Right lobe of liver (tissue), 6 donors: ENCODE results near the gene KATNBL1. TPM values are rescaled to one million over a fixed set of nuclear protein-coding genes. Genes with fewer than 3 reads are reported as not detected.
"Not testable (repeated sequence)": the region's sequence is repeated elsewhere in the genome, so short reads cannot be mapped to it uniquely, and the experiment has no call there.

Source experiments
- ATAC-seq, 4 donors: fragments of 200-7000 bp; cut with Tn5 transposase; one replicate each; pipeline ENCODE4 v1.9.1; 2020; ENCODE audit warnings: mild to moderate bottlenecking in 4 of 4, moderate library complexity in 4 of 4
- DNase-seq, 3 donors: peaks; one replicate each; pipeline ENCODE4 v3.0.0-alpha.2; 2020
- H3K27ac ChIP-seq, 3 donors: fragments of 200-600 bp; one replicate each; pipeline ENCODE4 v1.8.0; 2022
- H3K27me3 ChIP-seq, 2 donors: fragments of 200-600 bp; one replicate each; pipeline ENCODE4 v1.8.0; 2022
- H3K36me3 ChIP-seq, 4 donors: fragments of 200-600 bp; sonication (generic) in 1 of 4; one replicate each; pipeline versions ENCODE4 v1.5.1 to v1.8.0; 2017 to 2022; ENCODE audit warnings: control low read depth in 1 of 4
- H3K4me1 ChIP-seq, 4 donors: fragments of 200-600 bp; sonication (generic) in 1 of 4; one replicate each; pipeline versions ENCODE4 v1.5.1 to v1.8.0; 2017 to 2022; ENCODE audit warnings: control low read depth in 1 of 4
- H3K4me3 ChIP-seq, 3 donors: fragments of 200-600 bp; one replicate each; pipeline ENCODE4 v1.8.0; 2022
- H3K9me3 ChIP-seq, 4 donors: fragments of 200-600 bp; sonication (generic) in 1 of 4; one replicate each; pipeline versions ENCODE4 v1.5.1 to v1.8.0; 2017 to 2022; ENCODE audit warnings: control low read depth in 1 of 4
- CTCF ChIP-seq, 4 donors: fragments of 200-600 bp in 3 of 4; fragments of 450-650 bp in 1 of 4; IDR thresholded peaks; one replicate each; pipeline versions ENCODE4 v1.5.1 to v1.8.0; 2016 to 2022; ENCODE audit warnings: antibody characterized with exemption in 4 of 4, mild to moderate bottlenecking in 2 of 4
- POLR2A ChIP-seq: fragments of 450-650 bp; IDR thresholded peaks from one replicate; pipeline ENCODE4 v1.6.1; 2017; ENCODE audit warnings: antibody characterized with exemption, mild to moderate bottlenecking
- whole genome bisulfite sequencing: methylation state at CpG from one replicate; pipeline ENCODE4 v1.1.6; 2018; ENCODE audit warnings: low coverage, low lambda C conversion rate; ENCODE audit not compliant: insufficient coverage; ENCODE audit errors: missing lambda C conversion rate; 5-methylcytosine and 5-hydroxymethylcytosine counted together
- intact Hi-C, 2 donors: fragments of 100-400 bp; cut with DNase I; formaldehyde crosslinking; loops; one replicate each; pipeline versions ENCODE4 v1.11.2 to v1.14.1; 2022
- total RNA-seq, 6 experiments: library from RNA; depleted of rRNA in 2 of 6; stranded (reverse); fragments of >200 nt in 2 of 6; fragmentation: NEBNext Ultra II Directional in 3 of 6; extraction: Animal tissue kit (Norgen Biotek cat#: 25700) in 3 of 6; gene quantifications; one replicate each; pipeline versions ENCODE4 v1.1.0 to v1.2.4, GENCODE V29; 2016 to 2023
- donor health status: DM: no; HTN: yes; CAD: no.
- donor health status: DM: no; HTN: no; CAD: no.
- donor health status: DM: no; HTN: no; CAD: no.
- donor health status: DM: no; HTN: yes; CAD: no.
- donor health status: DM: no; HTN: yes; CAD: no.

The KATNBL1 gene
- total RNA-seq, 6 experiments from 2014 or later, result 12.4 to 22.4 (median 17.6) TPM

- H3K4me3 ChIP-seq, result no peak overlapping the region
- ATAC-seq, result no peak
- 63% methylated on average over 2 of the region's 5 CpGs for WGBS
- H3K36me3 ChIP-seq, result no peaks in the 10 kb centered on the region
- no peaks in the 10 kb centered on the region for H3K9me3 ChIP-seq
- intact Hi-C loops, result no loop called here
- H3K4me1 ChIP-seq, result no peaks in the 10 kb centered on the region
- TF ChIP-seq POLR2A (no peak), CTCF (IDR thresholded peaks at IDR 0.05) (no peak)
- no peak for DNase-seq
- no peaks in the 10 kb centered on the region for H3K27me3 ChIP-seq
- H3K27ac ChIP-seq, result no peak overlapping the region
Measured at GRCh38 chr15:34188711-34189110, 21.2 kb downstream of the KATNBL1 start.

DNA sequence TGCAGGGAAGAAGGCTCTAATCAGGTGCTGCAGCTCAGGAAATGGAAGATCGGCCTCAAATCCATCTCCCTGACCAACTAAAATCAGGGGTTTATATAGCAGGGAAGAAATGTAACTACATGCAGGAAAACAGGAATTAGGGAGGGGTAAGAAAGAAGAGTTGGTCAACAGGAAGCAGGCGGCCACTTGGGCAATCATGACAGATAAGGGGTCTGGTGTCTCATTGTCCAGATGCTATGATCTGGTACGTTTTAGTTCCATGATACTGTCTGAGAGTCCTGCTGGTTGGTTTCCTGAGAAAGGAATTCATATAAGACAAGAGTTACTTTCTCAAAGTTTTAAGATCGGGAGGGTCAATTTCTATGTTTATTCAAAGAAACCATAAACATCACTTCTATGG, 24.2 kb downstream of the KATNBL1 start:
- ATAC-seq, result no peak
- 66% methylated on average over 4 of the region's 4 CpGs for WGBS

GRCh38 chr15:34182942-34183341, 27.0 kb downstream of the KATNBL1 start:
- Histone ChIP-seq H3K4me1 (no peaks in the 10 kb centered on the region), H3K27me3 (no peaks in the 10 kb centered on the region), H3K27ac (no peak overlapping the region), H3K36me3 (no peaks in the 10 kb centered on the region), H3K9me3 (no peaks in the 10 kb centered on the region), H3K4me3 (no peak overlapping the region)
- intact Hi-C loops, result no loop called here
- TF ChIP-seq CTCF (IDR thresholded peaks at IDR 0.05) (no peak), POLR2A (no peak)
- no peak for DNase-seq
- WGBS, result 40% methylated on average over 2 of the region's 4 CpGs
- peak in 3 of 4 donors; percentile 28 to 44 (median 30) for ATAC-seq

More for the DNA sequence above, 24.2 kb downstream of the KATNBL1 start:
- H3K9me3 ChIP-seq, result no peaks in the 10 kb centered on the region
- no peak overlapping the region for H3K4me3 ChIP-seq
- no peak for TF ChIP-seq POLR2A
- no peak for TF ChIP-seq CTCF (IDR thresholded peaks at IDR 0.05)
- H3K27me3 ChIP-seq, result no peaks in the 10 kb centered on the region
- H3K36me3 ChIP-seq, result no peaks in the 10 kb centered on the region
- no peak overlapping the region for H3K27ac ChIP-seq
- DNase-seq, result no peak
- intact Hi-C loops, result no loop called here
- H3K4me1 ChIP-seq, result no peaks in the 10 kb centered on the region

DNA sequence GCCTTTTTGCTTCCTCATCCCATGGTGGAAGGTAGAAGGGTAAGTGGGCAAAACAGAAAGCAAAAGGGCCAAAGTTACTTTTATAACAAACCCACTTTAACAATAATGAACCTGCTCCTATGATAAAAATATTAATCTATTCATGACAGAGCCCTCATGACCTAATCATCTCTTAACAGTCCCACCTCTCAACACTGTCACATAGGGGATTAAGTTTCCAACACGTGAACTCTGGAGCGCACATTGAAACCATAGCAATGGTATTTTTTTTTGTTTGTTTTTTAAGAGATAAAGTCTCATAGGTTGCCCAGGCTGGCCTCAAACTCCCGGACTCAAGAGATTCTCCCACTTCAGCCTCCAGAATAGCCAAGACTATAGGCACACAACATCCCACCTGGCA, 30.7 kb downstream of the KATNBL1 start:
- ATAC-seq (no peak), DNase-seq (no peak)
- Histone ChIP-seq H3K9me3 (peaks cover 0 to under 1% (median 0%) of the 10 kb centered on the region in 4 donors), H3K4me1 (no peaks in the 10 kb centered on the region), H3K4me3 (no peak overlapping the region), H3K27me3 (no peaks in the 10 kb centered on the region), H3K36me3 (no peaks in the 10 kb centered on the region), H3K27ac (no peak overlapping the region)
- TF ChIP-seq POLR2A (no peak), CTCF (IDR thresholded peaks at IDR 0.05) (no peak)
- intact Hi-C loops, result no loop called here
- 85% methylated on average over 3 of the region's 3 CpGs for WGBS

DNA sequence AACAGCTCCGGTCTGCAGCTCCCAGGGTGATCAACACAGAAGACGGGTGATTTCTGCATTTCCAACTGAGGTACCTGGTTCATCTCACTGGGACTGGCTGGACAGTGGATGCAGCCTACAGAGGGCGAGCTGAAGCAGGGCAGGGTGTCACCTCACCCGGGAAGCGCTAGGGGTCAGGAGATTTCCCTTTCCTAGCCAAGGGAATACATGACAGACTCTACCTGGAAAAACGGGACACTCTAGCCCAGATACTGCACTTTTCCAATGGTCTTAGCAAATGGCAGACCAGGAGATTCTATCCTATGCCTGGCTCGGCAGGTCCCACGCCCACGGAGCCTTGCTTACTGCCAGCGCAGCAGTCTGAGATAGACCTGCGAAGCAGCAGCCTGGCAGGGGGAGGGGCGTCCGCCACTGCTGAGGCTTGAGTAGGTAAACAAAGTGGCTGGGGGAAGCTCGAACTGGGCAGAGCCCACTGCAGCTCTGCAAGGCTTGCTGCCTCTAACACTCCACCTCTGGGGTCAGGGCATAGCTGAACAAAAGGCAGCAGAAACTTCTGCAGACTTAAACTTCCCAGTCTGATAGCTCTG, 43.8 kb downstream of the KATNBL1 start:
- DNase-seq, H3K4me3 ChIP-seq, H3K27me3 ChIP-seq, H3K36me3 ChIP-seq, H3K9me3 ChIP-seq, H3K27ac ChIP-seq, intact Hi-C loops, ATAC-seq, H3K4me1 ChIP-seq: not testable (repeated sequence)
- 100% methylated on average over 5 of the region's 14 CpGs for WGBS
